Fibroblast of skin of left biceps (primary cell): ENCODE measurements around the gene SLBP.

Experiments used
- DNase-seq, 2 experiments: peaks; one replicate each; pipeline ENCODE4 v3.0.0-alpha.2; 2013; ENCODE audit warnings: low read depth in 2 of 2

Gene SLBP

DNA sequence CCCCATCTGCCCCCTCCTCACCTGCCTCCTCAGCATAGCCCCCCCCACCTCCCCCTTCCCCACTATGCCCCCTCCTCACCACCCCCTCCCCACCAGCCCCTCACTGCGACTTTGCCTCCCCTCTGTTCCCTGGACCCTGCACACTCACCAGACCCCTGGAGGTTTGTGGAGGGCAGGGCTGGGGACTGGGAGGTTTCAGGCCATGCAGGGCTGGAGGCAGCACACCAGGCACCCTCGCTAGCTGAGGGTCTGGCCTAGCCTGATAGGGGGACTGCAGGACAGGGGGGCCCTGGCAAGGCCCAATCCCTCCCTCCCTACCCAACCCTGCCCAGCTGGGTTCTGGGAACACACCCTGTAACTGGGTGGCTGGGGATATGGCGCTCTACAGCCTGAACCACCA is 37.3 kb upstream of the SLBP start:
- DNase-seq = no peak

GRCh38 chr4:1748465-1748995 is 36.4 kb upstream of the SLBP start:
- DNase-seq = peak in 1 of 2 experiments; percentile 15

DNA sequence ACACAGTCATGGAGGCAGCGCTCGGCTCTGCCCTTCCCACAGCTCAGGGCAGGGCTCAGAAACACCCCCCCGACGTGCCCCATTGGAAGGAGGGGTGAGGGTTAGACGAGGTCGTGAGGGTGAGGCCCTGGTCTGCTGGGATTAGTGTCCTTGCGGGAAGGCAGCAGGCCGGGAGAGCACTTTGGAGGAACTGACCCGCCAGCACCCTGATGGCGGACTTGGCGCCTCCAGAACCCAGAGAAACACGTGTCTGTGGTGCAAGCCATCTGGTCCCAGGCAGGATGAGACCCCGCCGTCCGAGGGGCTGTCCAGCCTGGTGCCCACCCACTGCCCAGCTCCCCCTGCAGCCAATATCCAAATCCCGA is 35.5 kb upstream of the SLBP start:
- DNase-seq = no peak

GRCh38 chr4:1746919-1747602 is 34.9 kb upstream of the SLBP start:
- DNase-seq = no peak

GRCh38 chr4:1746265-1746691 is 34.2 kb upstream of the SLBP start:
- no peak for DNase-seq

GRCh38 chr4:1745697-1746096 is 33.6 kb upstream of the SLBP start:
- DNase-seq = no peak

DNA sequence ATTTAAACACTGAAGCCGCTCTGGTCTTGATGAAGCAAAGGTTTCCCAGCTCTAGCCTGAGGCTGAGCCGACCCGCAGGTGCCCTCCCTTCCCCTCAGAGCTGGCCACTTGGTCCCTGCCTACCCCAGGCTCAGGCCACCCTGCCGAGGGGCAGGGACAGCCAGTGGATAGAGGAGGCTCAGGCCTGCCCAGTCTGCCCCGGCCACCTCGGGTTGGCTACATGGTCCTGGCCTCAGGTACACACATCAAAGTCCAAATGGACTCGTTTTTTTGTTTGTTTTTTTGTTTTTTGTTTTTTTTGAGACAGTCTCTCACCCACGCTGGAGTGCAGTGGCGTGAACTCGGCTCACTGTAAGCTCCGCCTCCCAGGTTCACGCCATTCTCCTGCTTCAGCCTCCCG is 33.0 kb upstream of the SLBP start:
- DNase-seq = no peak

DNA sequence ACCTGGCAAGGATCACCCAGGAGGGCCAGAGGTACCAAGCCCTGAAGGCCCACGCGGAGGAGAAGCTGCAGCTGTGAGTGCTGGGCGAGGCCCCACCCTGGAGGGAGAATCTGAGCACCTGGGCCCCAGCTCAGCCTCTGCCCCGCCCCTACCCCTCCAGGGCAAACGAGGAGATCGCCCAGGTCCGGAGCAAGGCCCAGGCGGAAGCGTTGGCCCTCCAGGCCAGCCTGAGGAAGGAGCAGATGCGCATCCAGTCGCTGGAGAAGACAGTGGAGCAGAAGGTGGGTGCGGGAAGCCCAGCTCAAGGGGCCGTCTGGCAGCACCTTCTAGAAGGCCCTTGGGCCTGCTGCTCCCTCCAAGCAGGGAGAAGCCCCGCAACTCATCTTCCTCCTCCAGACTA is 32.4 kb upstream of the SLBP start:
- no peak for DNase-seq

DNA sequence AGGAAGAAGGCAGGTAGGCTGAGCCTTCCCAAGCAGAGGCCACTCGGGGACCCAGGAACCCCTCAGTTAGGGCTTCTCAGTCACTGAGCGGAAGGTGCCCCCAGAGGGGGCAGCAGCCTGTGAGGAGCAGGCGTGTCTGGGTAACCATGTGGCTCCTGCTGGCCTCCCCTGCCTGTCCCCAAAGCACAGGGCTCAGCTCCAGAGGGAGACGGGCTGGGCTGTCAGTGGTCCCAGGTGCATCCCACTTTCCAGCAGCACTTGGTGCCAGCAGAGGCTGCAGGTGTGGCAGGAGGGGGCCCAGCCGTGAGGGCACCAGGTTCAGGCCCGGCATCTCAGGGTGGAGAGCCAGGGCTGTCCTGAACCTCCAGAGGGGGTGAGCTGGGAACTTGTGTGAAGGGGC is 31.9 kb upstream of the SLBP start:
- DNase-seq = no peak

GRCh38 chr4:1743551-1743950 is 31.4 kb upstream of the SLBP start:
- DNase-seq = no peak

- no peak for DNase-seq
These were observed 29.1 kb upstream of the SLBP start for GRCh38 chr4:1741208-1741607.

- no peak for DNase-seq
These were observed 28.0 kb upstream of the SLBP start for GRCh38 chr4:1740021-1740545.

DNA sequence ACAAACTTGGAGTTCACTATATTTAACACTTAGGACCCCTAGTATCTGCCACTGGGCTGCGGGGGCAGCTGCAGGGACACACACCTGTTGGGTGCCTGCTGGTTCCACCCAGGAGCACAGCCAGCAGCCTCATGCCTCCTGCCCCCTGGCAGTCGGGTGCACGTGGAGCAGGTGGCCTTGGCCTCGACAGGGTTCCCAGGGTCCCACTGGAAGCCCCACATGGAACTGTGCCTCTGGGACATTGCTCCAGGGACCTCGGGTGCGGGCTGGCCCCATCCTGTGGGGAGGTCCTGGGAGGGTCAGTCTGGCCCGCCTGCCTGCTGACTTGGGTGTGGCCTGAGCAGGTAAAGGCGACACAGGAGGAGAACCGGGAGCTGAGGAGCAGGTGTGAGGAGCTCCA is 27.2 kb upstream of the SLBP start:
- DNase-seq = no peak

DNA sequence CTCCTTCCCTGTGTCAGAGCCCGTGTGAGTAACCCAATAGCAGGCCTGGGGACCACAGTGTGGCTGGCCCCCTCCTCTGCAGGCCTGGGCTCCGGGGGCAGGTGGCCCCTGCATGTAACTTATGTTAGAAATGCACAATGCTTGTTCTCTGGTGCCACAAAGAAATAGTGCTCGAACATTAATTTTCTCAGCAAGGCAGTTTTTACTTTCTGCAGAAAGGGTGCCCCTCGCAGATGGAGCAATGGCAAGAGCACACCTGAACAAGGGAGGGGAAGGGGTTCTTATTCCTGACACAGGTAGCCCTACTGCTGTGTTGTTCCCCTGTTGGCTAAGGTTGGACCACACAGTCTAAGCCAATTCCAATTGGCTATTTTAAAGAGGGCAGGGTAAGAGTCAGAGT is 26.3 kb upstream of the SLBP start:
- no peak for DNase-seq

DNA sequence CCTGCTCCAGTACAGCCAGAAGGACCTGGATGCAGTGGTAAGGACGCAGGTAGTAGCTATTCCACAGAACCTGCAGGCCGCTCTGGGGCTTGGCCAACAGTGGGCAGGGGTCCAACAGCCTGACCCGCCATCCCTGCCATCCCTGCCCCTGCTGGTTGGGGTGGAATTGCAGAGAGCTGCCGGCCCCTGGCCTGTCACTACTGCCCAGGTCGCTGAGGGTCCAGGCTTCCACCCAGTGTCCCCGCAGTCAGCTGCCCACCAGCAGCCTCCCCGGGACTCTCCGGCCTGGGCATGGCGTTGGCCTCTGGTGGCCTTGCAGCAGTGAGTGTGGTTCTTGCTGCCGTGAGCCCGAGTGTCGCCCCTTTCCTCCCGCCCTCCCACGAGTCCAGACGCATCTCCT is 25.5 kb upstream of the SLBP start:
- DNase-seq = no peak

- no peak for DNase-seq
These were observed 24.7 kb upstream of the SLBP start for GRCh38 chr4:1736812-1737211.

DNA sequence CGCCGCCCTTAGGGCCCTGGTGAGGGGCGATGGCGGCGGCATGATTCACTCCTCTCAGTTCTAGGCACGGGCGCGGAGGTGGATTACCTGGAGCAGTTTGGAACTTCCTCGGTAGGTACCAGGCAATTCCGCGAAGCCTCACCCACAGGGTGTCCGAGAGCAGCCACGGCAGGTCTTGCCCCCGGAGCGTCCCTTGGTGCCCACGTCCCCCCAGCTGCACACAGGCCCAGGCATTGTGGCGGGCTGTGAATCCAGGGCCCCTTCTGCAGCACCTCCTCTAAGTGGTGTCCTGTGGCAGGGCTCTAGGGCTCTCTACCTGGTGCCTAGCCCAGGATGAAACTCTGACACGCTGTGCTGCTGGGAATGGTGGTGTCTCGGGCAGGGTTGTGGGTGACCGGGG is 23.1 kb upstream of the SLBP start:
- no peak for DNase-seq

GRCh38 chr4:1732911-1733310 is 20.8 kb upstream of the SLBP start:
- no peak for DNase-seq

DNA sequence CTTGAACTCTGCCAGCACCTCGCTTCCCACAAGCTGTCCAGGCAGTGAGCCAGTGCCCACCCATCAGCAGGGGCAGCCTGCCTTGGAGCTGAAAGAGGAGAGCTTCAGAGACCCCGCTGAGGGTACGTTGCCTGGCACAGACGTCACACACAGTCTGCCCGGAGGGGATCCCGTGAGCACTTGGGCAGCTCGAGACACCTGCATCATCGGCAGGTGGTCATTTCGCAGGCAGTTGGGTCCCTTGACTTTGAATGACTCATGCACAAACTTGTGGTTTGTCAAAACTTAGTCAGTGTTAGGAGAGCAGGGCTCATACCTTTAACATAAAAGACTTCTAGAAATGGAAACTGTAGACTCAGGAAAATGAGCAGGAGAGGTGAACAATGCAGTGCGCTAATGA is 19.1 kb upstream of the SLBP start:
- no peak for DNase-seq

DNA sequence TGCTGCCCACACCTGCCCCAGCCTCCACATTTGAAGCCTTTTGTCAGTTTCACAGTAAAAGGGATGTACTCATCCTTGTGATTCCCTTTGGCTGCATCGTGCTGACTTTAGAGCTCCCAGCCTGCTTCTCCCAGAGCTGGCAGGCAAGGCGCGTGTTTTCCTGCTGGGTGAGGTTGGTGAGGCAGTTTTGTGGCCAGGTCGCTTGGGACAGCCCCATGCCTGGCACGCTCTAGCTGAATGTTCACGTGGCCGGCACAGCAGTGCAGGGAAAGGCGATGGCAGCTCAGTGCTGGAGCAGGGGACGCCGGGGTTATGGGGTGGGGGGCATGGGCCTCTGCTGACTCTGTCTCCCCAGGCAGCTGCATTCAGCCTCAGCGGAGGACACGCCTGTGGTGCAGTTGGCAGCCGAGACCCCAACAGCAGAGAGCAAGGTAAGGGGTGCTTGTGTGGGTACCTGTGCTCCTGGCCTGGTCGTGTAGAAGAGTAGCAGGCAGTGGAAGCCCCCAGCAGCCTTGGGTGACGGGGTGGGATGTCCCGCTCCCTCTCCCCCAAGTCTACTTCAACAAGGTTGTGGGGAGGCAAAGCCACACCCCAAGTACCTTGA is 18.5 kb upstream of the SLBP start:
- DNase-seq = no peak

GRCh38 chr4:1728061-1728980 is 16.2 kb upstream of the SLBP start:
- DNase-seq = no peak
